Natural killer cell (primary cell): Measurements from ENCODE around the gene CTIF. TPM values are rescaled to one million over a fixed set of nuclear protein-coding genes. Genes with fewer than 3 reads are reported as not detected.
A peak's percentile ranks its signal among the peaks of the same experiment; 100 is the strongest.

Experiments used
- ATAC-seq, 3 donors: fragments of 150-1000 bp in 2 of 3; fragments of 200-7000 bp in 1 of 3; cut with Tn5 transposase; 1 replicate in 1 of 3; 2 replicates in 2 of 3; pipeline ENCODE4 v1.10.0; 2021; ENCODE audit warnings: mild to moderate bottlenecking in 2 of 3, moderate library complexity in 2 of 3
- DNase-seq, 2 donors: peaks; one replicate each; pipeline versions ENCODE4 v3.0.0 to v3.0.0-alpha.2; 2013 to 2021; ENCODE audit warnings: mixed read lengths in 1 of 2
- H3K27ac ChIP-seq: one replicate; pipeline ENCODE4 v1.5.1; 2013; ENCODE audit warnings: mild to moderate bottlenecking, low read length
- H3K27me3 ChIP-seq: one replicate; pipeline ENCODE4 v1.6.1; 2013; ENCODE audit warnings: low read length; ENCODE audit not compliant: control insufficient read depth, insufficient read depth
- H3K36me3 ChIP-seq: one replicate; pipeline ENCODE4 v1.6.1; 2013; ENCODE audit warnings: low read length; ENCODE audit not compliant: control insufficient read depth, insufficient read depth
- H3K4me1 ChIP-seq: one replicate; pipeline ENCODE4 v1.6.1; 2013; ENCODE audit warnings: low read length; ENCODE audit not compliant: control insufficient read depth, insufficient read depth
- H3K4me3 ChIP-seq: one replicate; pipeline ENCODE4 v1.5.1; 2013; ENCODE audit warnings: low read length
- H3K9me3 ChIP-seq: one replicate; pipeline ENCODE4 v1.6.1; 2013; ENCODE audit warnings: low read length; ENCODE audit not compliant: control insufficient read depth, insufficient read depth
- H3K27ac Mint-ChIP-seq, 2 donors: one replicate each; pipeline ENCODE4 v1.8.0; 2022; ENCODE audit warnings: mild to moderate bottlenecking in 2 of 2, mixed read lengths in 2 of 2, moderate library complexity in 1 of 2
- H3K27me3 Mint-ChIP-seq, 2 donors: one replicate each; pipeline ENCODE4 v1.8.0; 2022; ENCODE audit warnings: low read depth in 2 of 2, mixed read lengths in 2 of 2
- H3K36me3 Mint-ChIP-seq: one replicate; pipeline ENCODE4 v1.8.0; 2022; ENCODE audit warnings: mixed read lengths
- H3K4me1 Mint-ChIP-seq, 2 donors: one replicate each; pipeline ENCODE4 v1.8.0; 2022; ENCODE audit warnings: mixed read lengths in 2 of 2
- H3K4me3 Mint-ChIP-seq: one replicate; pipeline ENCODE4 v1.8.0; 2022; ENCODE audit warnings: mild to moderate bottlenecking, moderate library complexity, mixed read lengths
- H3K9me3 Mint-ChIP-seq, 2 donors: one replicate each; pipeline ENCODE4 v1.8.0; 2022; ENCODE audit warnings: mixed read lengths in 2 of 2
- WGBS: methylation state at CpG from one replicate; pipeline ENCODE4 v1.1.7; 2013; ENCODE audit warnings: missing lambda C conversion rate; ENCODE audit not compliant: insufficient coverage; 5-methylcytosine and 5-hydroxymethylcytosine counted together
- intact Hi-C: fragments of 100-400 bp; cut with micrococcal nuclease; formaldehyde crosslinking; loops from one replicate; pipeline ENCODE4 v1.14.2; 2022
- total RNA-seq, 4 donors: library from RNA; stranded (reverse); fragments of 120-200 nt in 1 of 4; gene quantifications; one replicate each; pipeline versions ENCODE4 v1.2.3 to v1.2.4, GENCODE V29; 2013 to 2022
- TF ChIP-seq, protein P1 (sequence below): fragments of 200-600 bp; IDR thresholded peaks from one replicate; pipeline ENCODE4 v1.8.0; 2022; ENCODE audit warnings: antibody characterized with exemption

Gene CTIF
- total RNA-seq, 3 donors from 2014 or later (not counting 1 experiment from before 2014, with no cell fraction given), result 6.9 to 10.2 (median 8.2) TPM

DNA sequence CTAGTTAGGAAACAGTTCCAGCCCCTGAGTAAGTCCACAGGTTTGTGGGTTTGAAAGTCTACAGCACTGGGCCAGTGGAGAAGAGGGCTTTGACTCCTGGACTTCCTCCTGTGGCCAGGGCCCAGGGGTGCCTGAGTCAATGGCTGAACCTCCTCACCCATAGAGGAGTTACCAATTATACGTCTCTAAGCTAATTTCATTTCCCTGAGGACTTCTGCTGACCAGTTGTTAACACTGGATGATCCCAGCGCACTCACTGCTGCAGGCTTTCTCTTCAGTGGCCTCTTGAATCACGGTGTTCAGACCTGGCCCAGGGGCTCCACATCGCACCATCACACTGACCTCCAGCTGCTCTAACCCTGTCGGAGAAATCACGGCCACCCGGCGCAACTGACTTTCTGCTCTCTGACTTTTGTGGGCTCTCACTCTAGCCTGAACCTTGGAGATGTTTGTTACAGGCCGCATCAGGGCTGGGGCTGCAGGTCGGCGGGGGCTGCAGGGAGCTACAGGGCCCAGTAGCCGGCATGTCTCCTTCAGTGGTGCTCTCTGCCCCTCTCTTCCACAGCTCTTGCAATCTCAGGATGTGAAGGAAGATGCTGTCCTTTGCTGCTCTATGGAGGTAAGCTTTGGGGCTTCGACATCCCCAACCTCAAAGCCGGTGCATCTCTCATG is 318.3 kb downstream of the CTIF start:
- ATAC-seq, result no peak
- Mint-ChIP-seq H3K27me3 (no peaks in the 10 kb centered on the region), H3K27ac (peak overlapping the region in 1 of 2 donors; percentile 32), H3K4me1 (peaks cover 44 to 58% of the 10 kb centered on the region in 2 donors), H3K36me3 (no peaks in the 10 kb centered on the region), H3K4me3 (no peak overlapping the region), H3K9me3 (no peaks in the 10 kb centered on the region)
- Histone ChIP-seq H3K4me1 (peaks cover 24% of the 10 kb centered on the region), H3K4me3 (no peak overlapping the region), H3K36me3 (no peaks in the 10 kb centered on the region), H3K27ac (no peak overlapping the region), H3K27me3 (no peaks in the 10 kb centered on the region), H3K9me3 (no peaks in the 10 kb centered on the region)
- DNase-seq, result no peak
- TF ChIP-seq, protein P1, sequence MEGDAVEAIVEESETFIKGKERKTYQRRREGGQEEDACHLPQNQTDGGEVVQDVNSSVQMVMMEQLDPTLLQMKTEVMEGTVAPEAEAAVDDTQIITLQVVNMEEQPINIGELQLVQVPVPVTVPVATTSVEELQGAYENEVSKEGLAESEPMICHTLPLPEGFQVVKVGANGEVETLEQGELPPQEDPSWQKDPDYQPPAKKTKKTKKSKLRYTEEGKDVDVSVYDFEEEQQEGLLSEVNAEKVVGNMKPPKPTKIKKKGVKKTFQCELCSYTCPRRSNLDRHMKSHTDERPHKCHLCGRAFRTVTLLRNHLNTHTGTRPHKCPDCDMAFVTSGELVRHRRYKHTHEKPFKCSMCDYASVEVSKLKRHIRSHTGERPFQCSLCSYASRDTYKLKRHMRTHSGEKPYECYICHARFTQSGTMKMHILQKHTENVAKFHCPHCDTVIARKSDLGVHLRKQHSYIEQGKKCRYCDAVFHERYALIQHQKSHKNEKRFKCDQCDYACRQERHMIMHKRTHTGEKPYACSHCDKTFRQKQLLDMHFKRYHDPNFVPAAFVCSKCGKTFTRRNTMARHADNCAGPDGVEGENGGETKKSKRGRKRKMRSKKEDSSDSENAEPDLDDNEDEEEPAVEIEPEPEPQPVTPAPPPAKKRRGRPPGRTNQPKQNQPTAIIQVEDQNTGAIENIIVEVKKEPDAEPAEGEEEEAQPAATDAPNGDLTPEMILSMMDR, result no peak
- 97% methylated on average over 14 of the region's 14 CpGs for WGBS
- intact Hi-C loops, result no loop called here

DNA sequence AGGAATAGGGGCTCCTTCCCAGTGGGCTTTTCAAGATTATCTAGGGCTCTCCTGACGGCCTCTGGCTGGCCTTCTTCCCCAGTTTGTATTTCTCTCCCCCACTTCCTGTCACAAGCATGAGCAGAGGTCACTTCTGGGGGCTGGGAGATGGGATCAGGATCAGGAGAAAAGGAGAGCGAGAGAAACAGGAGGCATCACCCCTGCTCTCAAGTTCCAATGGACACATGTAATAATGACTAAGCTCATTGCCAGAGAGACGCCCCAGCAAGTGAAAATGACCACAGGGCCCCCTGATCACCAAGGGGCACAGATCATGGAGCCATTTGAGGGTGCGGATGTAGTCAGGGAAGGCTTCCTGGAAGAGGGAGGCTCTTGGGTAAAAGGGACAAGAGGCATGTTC is 319.8 kb downstream of the CTIF start:
- DNase-seq (no peak), ATAC-seq (no peak)
- H3K27ac Mint-ChIP-seq, result peak overlapping the region in 1 of 2 donors; percentile 78
- Histone ChIP-seq H3K4me1 (peaks cover 16% of the 10 kb centered on the region), H3K36me3 (no peaks in the 10 kb centered on the region), H3K27ac (no peak overlapping the region), H3K9me3 (no peaks in the 10 kb centered on the region), H3K4me3 (no peak overlapping the region), H3K27me3 (no peaks in the 10 kb centered on the region)
- no peaks in the 10 kb centered on the region for H3K27me3 Mint-ChIP-seq
- H3K4me3 Mint-ChIP-seq, result no peak overlapping the region
- H3K36me3 Mint-ChIP-seq, result no peaks in the 10 kb centered on the region
- H3K4me1 Mint-ChIP-seq, result peaks cover 33 to 43% of the 10 kb centered on the region in 2 donors
- WGBS, result over 99% methylated on average over 4 of the region's 4 CpGs
- TF ChIP-seq, protein P1, result no peak
- H3K9me3 Mint-ChIP-seq, result no peaks in the 10 kb centered on the region
- intact Hi-C loops, result no loop called here

DNA sequence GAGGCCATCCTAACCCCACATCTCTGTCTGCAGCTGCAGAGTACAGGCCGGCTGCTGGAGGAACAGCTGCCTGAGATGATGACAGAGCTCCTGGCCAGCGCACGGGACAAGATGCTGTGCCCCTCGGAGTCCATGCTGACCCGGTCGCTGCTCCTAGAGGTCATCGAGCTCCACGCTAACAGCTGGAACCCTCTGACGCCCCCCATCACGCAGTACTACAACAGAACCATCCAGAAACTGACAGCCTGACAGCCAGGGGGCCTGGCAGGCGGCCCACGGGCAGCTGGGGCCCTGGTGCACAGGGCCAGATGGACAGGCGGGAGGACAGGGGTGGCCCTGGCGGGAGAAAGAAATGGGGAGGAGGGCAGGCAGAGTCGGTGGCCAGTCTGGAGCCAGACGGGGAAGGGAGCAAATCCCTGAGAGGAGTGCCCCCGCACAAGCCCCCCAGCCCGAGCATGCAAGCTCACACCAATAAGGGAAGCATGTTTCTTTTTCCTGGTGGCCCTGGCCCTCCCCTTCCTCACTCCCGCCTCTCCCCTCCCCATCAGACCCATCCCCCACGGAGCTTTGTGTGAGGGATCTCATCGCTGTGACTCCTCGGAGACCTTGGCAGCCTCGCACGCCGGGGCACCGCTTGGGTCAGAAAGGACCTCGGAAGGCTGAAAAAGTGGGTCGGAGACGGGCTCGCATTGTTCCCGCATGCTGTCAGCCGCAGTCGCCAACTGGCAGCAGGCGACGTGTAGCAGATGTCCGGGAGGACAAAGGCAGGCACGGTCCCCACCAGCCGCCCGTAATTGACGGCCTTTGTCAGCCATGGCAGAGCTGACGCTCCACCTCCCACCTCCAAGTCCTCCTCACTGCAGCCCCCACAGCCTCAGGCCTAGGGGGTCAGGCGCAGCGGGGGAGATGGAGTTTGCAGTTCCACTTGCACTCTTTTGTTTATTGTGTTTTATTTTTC is 320.8 kb downstream of the CTIF start:
- Mint-ChIP-seq H3K27me3 (no peaks in the 10 kb centered on the region), H3K4me1 (peaks cover 33 to 38% of the 10 kb centered on the region in 2 donors), H3K27ac (no peak overlapping the region), H3K36me3 (no peaks in the 10 kb centered on the region), H3K4me3 (no peak overlapping the region), H3K9me3 (no peaks in the 10 kb centered on the region)
- H3K4me1 ChIP-seq, result peaks cover 16% of the 10 kb centered on the region
- no peaks in the 10 kb centered on the region for H3K27me3 ChIP-seq
- no peaks in the 10 kb centered on the region for H3K9me3 ChIP-seq
- no peak for DNase-seq
- no peaks in the 10 kb centered on the region for H3K36me3 ChIP-seq
- ATAC-seq, result no peak
- TF ChIP-seq, protein P1, result no peak
- 98% methylated on average over 42 of the region's 43 CpGs for WGBS
- intact Hi-C loops, result no loop called here
- no peak overlapping the region for H3K27ac ChIP-seq
- no peak overlapping the region for H3K4me3 ChIP-seq
